Activated T-cell treated with anti-CD3 and anti-CD28 coated beads, Interleukin-2, amount 50 U/mL, for 4 hours (primary cell): ENCODE data around the gene FOXL1. TPM values are rescaled to one million over a fixed set of nuclear protein-coding genes. Genes with fewer than 3 reads are reported as not detected.

Source experiments
- ATAC-seq, 2 donors: fragments of 200-7000 bp; cut with Tn5 transposase; one replicate each; pipeline ENCODE4 v1.10.0; 2021
- DNase-seq: peaks from one replicate; pipeline ENCODE4 v3.0.0-alpha.2; 2020
- H3K27me3 Mint-ChIP-seq: one replicate; pipeline ENCODE4 v1.8.0; 2021; ENCODE audit warnings: low read depth, mixed read lengths
- H3K36me3 Mint-ChIP-seq: one replicate; pipeline ENCODE4 v1.8.0; 2022; ENCODE audit warnings: mixed read lengths; ENCODE audit not compliant: insufficient read depth
- H3K4me1 Mint-ChIP-seq: one replicate; pipeline ENCODE4 v1.8.0; 2021; ENCODE audit warnings: low read depth, mixed read lengths
- H3K4me3 Mint-ChIP-seq: one replicate; pipeline ENCODE4 v1.8.0; 2021; ENCODE audit warnings: mild to moderate bottlenecking, moderate library complexity, mixed read lengths
- H3K9me3 Mint-ChIP-seq: one replicate; pipeline ENCODE4 v1.8.0; 2021; ENCODE audit warnings: mixed read lengths
- total RNA-seq, 3 donors: library from RNA; stranded (reverse); gene quantifications; one replicate each; pipeline ENCODE4 v1.2.1, GENCODE V29; 2021

FOXL1 gene
- total RNA-seq, 3 donors from 2014 or later = not detected

DNA sequence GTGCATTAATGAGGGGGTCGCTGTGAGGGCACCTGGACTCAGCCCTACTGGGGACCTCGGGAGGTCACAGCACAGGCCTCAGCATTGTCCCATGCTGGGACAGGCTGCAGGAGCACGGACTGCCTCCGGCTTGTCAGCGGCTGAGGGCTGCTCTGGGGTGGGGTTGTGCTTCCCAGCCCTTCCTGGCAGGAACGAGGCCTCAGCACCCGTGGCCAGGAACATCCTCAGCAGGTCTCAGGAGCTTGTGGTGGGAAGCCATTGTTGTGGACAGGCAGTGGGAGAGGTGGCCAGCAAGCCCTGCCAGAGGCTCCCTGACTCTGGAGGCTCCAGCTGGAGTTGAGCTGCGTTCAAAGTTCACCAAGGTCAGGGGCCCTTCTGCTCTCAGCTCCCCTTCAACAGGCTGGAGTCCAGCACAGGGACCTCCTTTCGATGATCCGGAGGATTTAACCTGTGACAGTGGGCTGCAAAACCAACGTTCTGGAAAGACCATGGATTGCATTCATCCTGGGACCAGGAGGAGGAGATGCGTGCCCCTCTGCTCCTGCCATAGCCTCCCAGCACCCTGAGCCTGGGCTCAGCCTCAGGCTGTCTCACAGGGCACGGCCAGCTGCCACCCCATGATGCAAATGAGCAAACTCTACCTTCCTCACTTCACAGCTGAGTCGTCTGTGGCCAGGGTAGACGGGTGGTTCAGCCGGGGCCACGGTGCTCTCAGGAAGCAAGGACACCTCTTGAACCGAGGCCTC lies 32.6 kb downstream of the FOXL1 start:
- DNase-seq (no peak), ATAC-seq (no peak)
- Mint-ChIP-seq H3K9me3 (no peaks in the 10 kb centered on the region), H3K27me3 (peaks cover 21% of the 10 kb centered on the region), H3K4me1 (no peaks in the 10 kb centered on the region), H3K4me3 (no peak overlapping the region), H3K36me3 (no peaks in the 10 kb centered on the region)

DNA sequence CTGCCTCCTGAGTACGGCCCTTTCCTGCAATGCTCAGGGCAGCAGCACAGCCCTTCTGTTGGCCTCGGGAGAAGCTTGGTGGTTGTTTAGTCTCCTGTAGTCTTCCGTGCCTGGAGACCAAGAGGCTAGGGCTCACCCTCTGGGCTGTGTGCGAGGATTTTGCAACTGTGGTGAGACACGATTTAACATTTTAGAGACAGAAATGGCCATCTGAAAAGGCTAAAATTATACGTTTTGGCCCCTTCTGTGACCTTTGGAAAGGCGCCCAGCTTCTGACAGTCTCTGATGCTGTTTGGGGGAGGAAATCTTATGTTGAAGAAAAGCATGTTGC lies 33.1 kb downstream of the FOXL1 start:
- H3K36me3 Mint-ChIP-seq = no peaks in the 10 kb centered on the region
- DNase-seq (no peak), ATAC-seq (no peak)
- H3K4me3 Mint-ChIP-seq = no peak overlapping the region
- no peaks in the 10 kb centered on the region for H3K9me3 Mint-ChIP-seq
- peaks cover 21% of the 10 kb centered on the region for H3K27me3 Mint-ChIP-seq
- H3K4me1 Mint-ChIP-seq = no peaks in the 10 kb centered on the region

DNA sequence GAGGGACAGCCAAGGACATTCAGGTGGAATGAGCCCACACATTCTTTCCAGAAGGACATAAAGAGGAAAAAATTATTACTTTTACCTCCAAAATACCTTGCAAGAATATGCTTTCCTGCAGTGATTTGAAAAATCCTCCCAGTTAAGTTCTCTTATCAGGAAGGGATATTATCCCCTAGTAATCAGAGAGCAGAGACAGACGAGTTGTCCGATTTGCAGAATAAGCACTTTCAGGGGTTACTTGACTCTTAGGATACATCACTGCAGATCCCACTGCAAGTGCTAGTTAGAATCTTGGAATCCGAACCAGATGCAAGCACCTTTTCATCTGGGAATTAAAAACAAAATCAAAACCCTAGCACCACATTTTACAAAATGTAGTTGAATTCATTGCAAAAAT lies 33.6 kb downstream of the FOXL1 start:
- DNase-seq (no peak), ATAC-seq (no peak)
- no peak overlapping the region for H3K4me3 Mint-ChIP-seq
- H3K4me1 Mint-ChIP-seq = no peaks in the 10 kb centered on the region
- H3K9me3 Mint-ChIP-seq = no peaks in the 10 kb centered on the region
- H3K27me3 Mint-ChIP-seq = peaks cover 21% of the 10 kb centered on the region
- no peaks in the 10 kb centered on the region for H3K36me3 Mint-ChIP-seq

DNA sequence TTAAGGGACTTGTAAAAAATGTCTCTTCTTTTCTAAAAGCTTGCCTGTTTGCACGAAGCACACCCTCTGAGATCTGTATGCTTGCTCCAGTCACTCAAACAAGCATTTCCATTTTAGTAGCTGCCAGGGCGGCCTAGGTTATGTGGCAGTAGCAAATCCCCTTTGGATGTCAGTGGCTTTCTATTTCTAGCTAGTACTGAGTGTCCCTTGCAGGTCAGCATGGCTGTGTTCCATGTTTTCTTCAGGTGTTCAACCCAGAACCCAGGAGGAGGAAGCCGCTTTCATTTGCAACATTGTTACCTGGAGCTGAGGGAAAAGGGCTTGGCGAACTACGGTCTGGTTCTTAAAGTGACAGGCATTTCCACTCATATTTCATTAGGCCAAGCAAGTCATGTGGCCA lies 36.4 kb downstream of the FOXL1 start:
- Mint-ChIP-seq H3K4me1 (no peaks in the 10 kb centered on the region), H3K4me3 (no peak overlapping the region), H3K9me3 (no peaks in the 10 kb centered on the region), H3K36me3 (no peaks in the 10 kb centered on the region), H3K27me3 (peaks cover 21% of the 10 kb centered on the region)
- ATAC-seq (no peak), DNase-seq (no peak)

DNA sequence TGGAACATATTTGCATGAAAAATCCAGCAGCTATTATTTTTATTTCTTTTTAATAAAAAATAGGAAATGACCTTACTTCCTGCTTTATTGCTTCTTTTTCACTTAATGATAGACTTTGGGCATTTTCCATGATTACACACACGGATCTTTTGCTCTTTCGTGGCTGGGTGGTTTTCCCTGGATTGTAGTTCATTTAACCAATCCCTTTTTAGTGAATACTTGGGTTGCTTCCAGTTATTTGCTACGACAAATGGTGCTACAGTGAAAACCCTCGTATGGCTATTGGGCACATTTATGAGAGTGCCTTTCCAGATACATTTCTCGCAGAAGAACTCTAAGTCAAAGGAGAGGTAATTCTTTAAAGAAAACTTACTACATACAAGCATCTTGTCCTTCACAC lies 38.6 kb downstream of the FOXL1 start:
- no peaks in the 10 kb centered on the region for H3K36me3 Mint-ChIP-seq
- no peak for ATAC-seq
- no peaks in the 10 kb centered on the region for H3K9me3 Mint-ChIP-seq
- H3K27me3 Mint-ChIP-seq = peaks cover 14% of the 10 kb centered on the region
- no peaks in the 10 kb centered on the region for H3K4me1 Mint-ChIP-seq
- no peak for DNase-seq
- H3K4me3 Mint-ChIP-seq = no peak overlapping the region

DNA sequence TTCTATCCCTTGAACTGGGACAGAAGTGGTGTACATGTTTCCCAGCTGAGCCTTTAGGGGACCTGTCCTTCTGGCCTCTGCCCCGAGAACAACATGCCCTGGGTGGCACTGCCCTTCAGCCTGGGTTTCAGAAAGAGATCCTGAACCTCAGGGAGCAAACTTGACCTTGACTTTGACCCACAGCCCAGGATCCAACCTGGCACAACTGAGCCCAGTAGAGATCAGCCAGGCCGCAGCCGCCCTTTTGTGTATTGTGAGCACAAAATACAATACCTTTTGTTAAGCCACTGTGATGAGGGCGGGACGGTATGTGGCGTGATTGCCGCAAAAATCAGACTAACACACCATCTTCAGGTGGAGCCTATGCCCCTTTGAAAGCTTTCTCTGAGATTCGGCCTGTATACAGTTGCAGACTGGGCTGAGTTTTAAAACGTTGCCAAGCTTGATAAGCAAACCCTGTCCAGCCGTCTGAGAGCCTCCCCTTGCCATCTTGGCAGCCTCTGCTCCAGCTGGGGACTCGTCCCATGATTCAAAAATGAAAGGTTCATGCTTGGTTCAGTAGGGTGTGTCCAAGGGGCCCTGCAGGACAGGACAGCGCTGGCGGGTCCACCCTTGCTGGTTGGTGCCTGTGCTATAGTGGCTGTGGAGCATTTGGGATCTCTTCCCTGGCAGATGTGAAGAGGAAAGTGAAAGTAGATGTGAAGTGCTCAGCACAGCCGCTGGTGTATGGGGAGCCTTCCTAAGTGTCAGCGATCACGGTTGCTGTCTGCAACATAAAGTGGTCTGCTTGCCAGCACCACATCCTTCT lies 40.3 kb downstream of the FOXL1 start:
- Mint-ChIP-seq H3K36me3 (no peaks in the 10 kb centered on the region), H3K4me1 (no peaks in the 10 kb centered on the region), H3K4me3 (no peak overlapping the region), H3K27me3 (peaks cover 9% of the 10 kb centered on the region), H3K9me3 (no peaks in the 10 kb centered on the region)
- ATAC-seq (no peak), DNase-seq (no peak)

DNA sequence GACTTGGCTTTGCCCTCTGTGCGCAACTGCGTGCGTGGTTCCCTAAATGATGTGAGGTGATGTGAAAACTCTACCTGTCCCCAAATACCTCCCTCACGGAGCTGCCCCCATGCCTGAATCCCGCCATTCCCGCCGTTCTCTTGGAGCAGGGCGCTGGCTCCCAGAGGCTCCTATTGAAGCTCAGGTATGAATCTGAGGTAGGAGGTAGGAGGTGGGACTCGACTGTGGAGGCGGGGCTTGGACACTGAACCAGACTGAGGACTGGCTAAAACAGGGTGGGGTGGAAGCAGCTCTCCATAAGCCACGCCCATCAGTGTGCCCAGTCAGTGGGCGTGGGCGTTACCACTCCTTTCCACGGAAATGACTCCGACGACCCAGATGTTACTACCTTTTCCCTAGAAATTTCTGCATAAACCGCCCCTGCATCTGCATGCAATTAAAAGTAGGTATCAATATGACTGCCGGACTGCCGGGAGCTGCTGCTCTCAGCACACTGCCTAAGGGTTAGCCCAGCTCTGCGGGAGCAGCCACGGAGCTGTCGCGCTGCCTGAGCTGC lies 41.0 kb downstream of the FOXL1 start:
- ATAC-seq = no peak
- no peak overlapping the region for H3K4me3 Mint-ChIP-seq

DNA sequence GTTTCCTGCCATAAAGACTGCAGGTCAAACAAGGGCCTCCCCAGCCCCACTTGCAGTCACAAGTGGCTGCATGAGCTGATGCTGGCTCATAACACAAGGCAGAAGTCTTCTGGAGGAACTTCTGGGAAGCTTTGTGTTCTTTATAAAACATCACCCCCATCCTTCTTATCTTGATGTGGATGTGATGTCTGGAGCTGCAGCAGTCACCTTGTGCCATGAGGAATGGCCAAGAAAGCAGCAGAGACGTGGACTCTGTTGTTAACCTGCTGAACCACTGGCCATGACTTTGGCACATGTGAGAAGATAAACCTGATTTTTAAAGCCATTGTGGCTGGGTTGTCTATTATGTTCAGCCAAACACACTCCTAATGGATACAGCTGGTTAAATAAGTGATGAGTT lies 41.8 kb downstream of the FOXL1 start:
- Mint-ChIP-seq H3K4me1 (no peaks in the 10 kb centered on the region), H3K4me3 (no peak overlapping the region), H3K27me3 (peaks cover 7% of the 10 kb centered on the region), H3K36me3 (no peaks in the 10 kb centered on the region), H3K9me3 (no peaks in the 10 kb centered on the region)
- no peak for DNase-seq
- ATAC-seq = no peak

More for the DNA sequence above, 41.0 kb downstream of the FOXL1 start:
- H3K9me3 Mint-ChIP-seq = no peaks in the 10 kb centered on the region
- H3K36me3 Mint-ChIP-seq = no peaks in the 10 kb centered on the region
- no peak for DNase-seq
- no peaks in the 10 kb centered on the region for H3K4me1 Mint-ChIP-seq
- H3K27me3 Mint-ChIP-seq = peaks cover 8% of the 10 kb centered on the region

DNA sequence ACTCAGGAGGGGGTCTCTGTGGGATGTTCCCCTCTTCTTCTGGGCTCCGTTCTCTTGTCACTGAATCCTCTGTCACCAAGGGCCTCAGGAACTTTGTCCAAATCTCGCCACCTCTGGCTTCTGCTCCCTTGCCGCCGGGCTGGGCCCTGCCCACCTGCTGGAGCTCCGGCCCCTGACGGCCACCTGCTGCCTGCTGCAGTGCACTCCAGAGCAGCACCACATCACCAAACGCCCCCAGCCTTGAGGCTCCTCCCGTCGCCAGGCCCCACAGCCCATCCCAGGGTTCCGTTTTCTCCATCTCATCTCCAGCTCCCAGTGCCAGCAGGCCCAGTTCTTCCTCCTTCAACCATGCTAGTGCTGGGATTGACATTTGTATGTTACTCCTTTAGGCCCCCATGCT lies 43.6 kb downstream of the FOXL1 start:
- Mint-ChIP-seq H3K4me1 (no peaks in the 10 kb centered on the region), H3K4me3 (no peak overlapping the region), H3K9me3 (no peaks in the 10 kb centered on the region), H3K27me3 (peaks cover 11% of the 10 kb centered on the region), H3K36me3 (no peaks in the 10 kb centered on the region)
- DNase-seq = no peak
- ATAC-seq = no peak

DNA sequence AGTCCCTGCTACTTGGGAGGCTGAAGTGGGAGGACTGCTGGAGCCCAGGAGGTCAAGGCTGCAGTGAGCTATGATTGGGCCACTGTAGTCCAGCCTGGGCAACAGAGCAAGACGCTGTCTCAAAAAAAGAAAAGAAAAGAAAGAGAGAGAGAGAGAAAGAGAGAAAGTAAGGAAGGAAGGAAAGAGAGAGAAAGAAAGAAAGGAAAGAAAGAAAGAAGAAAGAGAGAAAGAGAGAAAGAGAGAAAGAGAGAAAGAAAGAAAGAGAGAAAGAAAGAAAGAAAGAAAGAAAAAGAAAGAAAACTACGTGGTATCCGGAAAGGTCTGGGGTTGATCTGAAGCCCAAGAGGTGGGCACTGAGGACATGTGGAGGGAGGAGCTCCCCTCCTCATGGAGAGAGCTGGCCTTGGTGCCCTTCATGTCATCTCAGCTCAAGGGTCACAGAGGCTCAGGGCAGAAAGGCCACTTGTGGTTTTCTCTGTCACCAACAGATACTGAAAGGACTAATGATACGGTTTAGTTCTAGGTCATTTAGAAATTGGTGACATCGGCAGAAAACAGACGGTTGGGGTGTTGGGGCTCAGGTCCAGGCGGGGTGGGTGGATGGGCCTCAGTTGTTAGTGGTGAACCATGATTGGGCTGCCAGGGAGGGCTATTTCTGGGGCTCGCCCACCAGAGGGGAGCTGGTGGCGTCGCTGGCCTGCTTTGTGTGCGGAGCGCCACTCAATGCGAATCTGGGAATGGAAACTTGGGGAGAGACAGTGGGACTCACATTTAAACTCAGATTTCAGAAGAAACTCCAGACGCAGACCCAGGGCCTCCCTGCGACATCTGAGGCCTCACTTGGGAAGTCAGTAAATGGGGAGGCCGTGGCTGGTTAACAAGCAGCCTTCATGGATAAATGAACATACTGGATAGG lies 44.6 kb downstream of the FOXL1 start:
- H3K27me3 Mint-ChIP-seq = peaks cover 11% of the 10 kb centered on the region
- no peaks in the 10 kb centered on the region for H3K4me1 Mint-ChIP-seq
- H3K9me3 Mint-ChIP-seq = no peaks in the 10 kb centered on the region
- DNase-seq (no peak), ATAC-seq (no peak)
- H3K36me3 Mint-ChIP-seq = no peaks in the 10 kb centered on the region
- no peak overlapping the region for H3K4me3 Mint-ChIP-seq

DNA sequence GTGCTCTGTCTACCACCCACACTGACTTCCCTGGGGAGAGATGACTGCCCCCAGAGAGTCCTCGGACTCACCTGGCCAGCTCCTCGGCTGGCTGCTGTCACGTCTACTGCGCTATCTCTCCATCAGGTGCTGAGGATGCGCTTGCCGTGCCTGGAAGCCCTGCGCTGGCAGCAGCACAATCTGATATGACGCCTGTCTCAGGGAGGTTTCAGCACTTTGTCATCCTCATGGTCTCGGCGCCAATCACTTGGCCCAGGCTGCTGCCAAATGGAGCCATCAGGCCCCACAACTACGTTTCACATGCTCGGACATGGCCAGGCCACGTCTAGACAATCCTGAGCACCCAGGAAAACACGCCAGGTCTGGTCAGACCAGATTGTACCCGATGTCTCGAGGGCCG lies 46.7 kb downstream of the FOXL1 start:
- no peaks in the 10 kb centered on the region for H3K36me3 Mint-ChIP-seq
- DNase-seq (no peak), ATAC-seq (no peak)
- peaks cover 11% of the 10 kb centered on the region for H3K27me3 Mint-ChIP-seq
- no peaks in the 10 kb centered on the region for H3K4me1 Mint-ChIP-seq
- no peaks in the 10 kb centered on the region for H3K9me3 Mint-ChIP-seq
- H3K4me3 Mint-ChIP-seq = no peak overlapping the region

DNA sequence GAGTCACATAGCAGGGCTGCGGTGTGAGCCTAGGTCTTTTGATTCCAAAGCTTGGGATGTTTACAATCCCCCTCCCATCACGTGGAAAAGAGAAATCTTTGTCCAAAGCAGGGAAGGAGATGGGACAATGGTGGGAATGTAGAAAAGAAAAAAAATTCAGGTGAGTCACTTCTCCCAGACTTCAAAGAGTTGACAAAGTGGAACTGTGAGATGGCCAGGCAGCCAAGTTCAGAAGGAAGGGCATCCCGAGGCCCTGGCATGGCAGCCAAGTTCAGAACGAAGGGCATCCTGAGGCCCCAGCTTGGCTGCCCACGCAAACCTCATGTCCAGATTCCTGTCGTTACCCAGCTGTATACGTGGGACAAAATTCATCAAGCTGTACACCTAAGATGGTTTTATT lies 47.5 kb downstream of the FOXL1 start:
- DNase-seq (no peak), ATAC-seq (no peak)
- Mint-ChIP-seq H3K4me1 (no peaks in the 10 kb centered on the region), H3K36me3 (no peaks in the 10 kb centered on the region), H3K4me3 (no peak overlapping the region), H3K27me3 (peaks cover 11% of the 10 kb centered on the region), H3K9me3 (no peaks in the 10 kb centered on the region)

DNA sequence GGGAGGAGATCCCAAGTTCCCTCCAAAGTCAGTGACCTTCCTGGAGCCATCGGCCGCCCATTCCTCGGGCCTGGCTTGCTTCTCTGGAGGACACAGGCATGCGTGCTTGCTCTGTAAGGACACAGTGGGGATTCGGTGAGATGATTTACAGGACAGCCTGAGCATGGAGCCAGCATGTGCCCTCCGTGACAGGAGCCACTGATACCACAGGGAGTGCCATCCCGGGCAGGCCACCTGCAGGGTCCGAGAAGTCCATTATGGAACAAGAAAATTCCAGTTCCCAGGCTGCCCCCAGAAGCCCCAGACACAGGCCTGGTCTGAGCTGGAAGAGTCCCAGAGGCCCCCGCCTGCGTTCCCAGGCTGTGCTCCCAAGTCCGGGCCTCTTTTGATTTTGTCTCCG lies 47.9 kb downstream of the FOXL1 start:
- Mint-ChIP-seq H3K9me3 (no peaks in the 10 kb centered on the region), H3K4me3 (no peak overlapping the region), H3K27me3 (peaks cover 9% of the 10 kb centered on the region), H3K4me1 (no peaks in the 10 kb centered on the region), H3K36me3 (no peaks in the 10 kb centered on the region)
- no peak for DNase-seq
- no peak for ATAC-seq

DNA sequence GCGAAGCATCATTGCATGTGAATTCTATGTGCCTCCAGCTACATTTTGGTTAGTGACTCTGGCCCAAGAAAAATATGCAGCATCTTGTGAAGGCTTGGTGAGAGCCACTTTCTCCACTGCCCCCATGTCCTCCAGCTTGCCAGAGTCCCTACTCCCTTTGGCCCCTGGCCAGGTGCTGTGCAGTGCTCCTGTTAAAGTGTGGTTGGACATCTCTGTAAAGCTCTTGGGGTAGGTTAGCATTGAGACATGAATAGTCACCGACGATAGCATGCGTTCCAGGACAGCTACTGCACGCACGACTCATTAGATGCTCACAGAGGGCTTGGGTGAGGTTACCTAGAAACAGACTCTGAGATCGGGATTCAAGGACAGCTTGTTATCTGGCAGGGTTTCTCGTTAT lies 48.6 kb downstream of the FOXL1 start:
- no peaks in the 10 kb centered on the region for H3K9me3 Mint-ChIP-seq
- ATAC-seq (no peak), DNase-seq (no peak)
- H3K4me3 Mint-ChIP-seq = no peak overlapping the region
- no peaks in the 10 kb centered on the region for H3K4me1 Mint-ChIP-seq
- H3K27me3 Mint-ChIP-seq = peaks cover 13% of the 10 kb centered on the region
- no peaks in the 10 kb centered on the region for H3K36me3 Mint-ChIP-seq
